ENCODE data around the gene PHETA1. TPM values are rescaled to one million over a fixed set of nuclear protein-coding genes. Genes with fewer than 3 reads are reported as not detected.
"Not testable (repeated sequence)": the region's sequence is repeated elsewhere in the genome, so short reads cannot be mapped to it uniquely, and the experiment has no call there.

PHETA1 gene
- total RNA-seq, 1 experiment from 2014 or later: 2.3 TPM

- DNase-seq (ENCODE audit: low read depth): not testable (repeated sequence)
Observed at GRCh38 chr12:111373231-111373630, 4.3 kb upstream of the PHETA1 start.

GRCh38 chr12:111369496-111370220 is 763 bp upstream of the PHETA1 start:
- DNase-seq (ENCODE audit: low read depth): no peak

GRCh38 chr12:111368291-111368787 is 556 bp downstream of the PHETA1 start:
- DNase-seq (ENCODE audit: low read depth): no peak

GRCh38 chr12:111367661-111368221 is 1.2 kb downstream of the PHETA1 start:
- no peak for DNase-seq (ENCODE audit: low read depth)

- DNase-seq (ENCODE audit: low read depth): no peak
Observed at GRCh38 chr12:111366583-111366982, 2.3 kb downstream of the PHETA1 start.

- DNase-seq (ENCODE audit: low read depth): no peak
Observed at GRCh38 chr12:111366075-111366474, 2.8 kb downstream of the PHETA1 start.

- DNase-seq (ENCODE audit: low read depth): no peak
Observed at GRCh38 chr12:111363578-111363977, 5.3 kb downstream of the PHETA1 start.

- DNase-seq (ENCODE audit: low read depth): no peak
Observed at GRCh38 chr12:111362687-111363475, 6.0 kb downstream of the PHETA1 start.

- no peak for DNase-seq (ENCODE audit: low read depth)
Observed at GRCh38 chr12:111361717-111362576, 6.9 kb downstream of the PHETA1 start.

- DNase-seq (ENCODE audit: low read depth): no peak
Observed at GRCh38 chr12:111361073-111361716, 7.7 kb downstream of the PHETA1 start.

GRCh38 chr12:111360325-111360930 is 8.5 kb downstream of the PHETA1 start:
- no peak for DNase-seq (ENCODE audit: low read depth)

- no peak for DNase-seq (ENCODE audit: low read depth)
Observed at GRCh38 chr12:111359914-111360276, 9.0 kb downstream of the PHETA1 start.

GRCh38 chr12:111359231-111359913 is 9.5 kb downstream of the PHETA1 start:
- peak; percentile 71 for DNase-seq (ENCODE audit: low read depth)

GRCh38 chr12:111355201-111355925 is 13.5 kb downstream of the PHETA1 start:
- DNase-seq (ENCODE audit: low read depth): no peak

GRCh38 chr12:111354511-111354910 is 14.4 kb downstream of the PHETA1 start:
- no peak for DNase-seq (ENCODE audit: low read depth)

- DNase-seq (ENCODE audit: low read depth): no peak
Observed at GRCh38 chr12:111353603-111354295, 15.1 kb downstream of the PHETA1 start.

GRCh38 chr12:111353026-111353425 is 15.9 kb downstream of the PHETA1 start:
- no peak for DNase-seq (ENCODE audit: low read depth)

- DNase-seq (ENCODE audit: low read depth): no peak
Observed at GRCh38 chr12:111352296-111352993, 16.4 kb downstream of the PHETA1 start.

All from RPMI7951 (cell line).